Measurements from ENCODE around the gene TDRD6.

DNA sequence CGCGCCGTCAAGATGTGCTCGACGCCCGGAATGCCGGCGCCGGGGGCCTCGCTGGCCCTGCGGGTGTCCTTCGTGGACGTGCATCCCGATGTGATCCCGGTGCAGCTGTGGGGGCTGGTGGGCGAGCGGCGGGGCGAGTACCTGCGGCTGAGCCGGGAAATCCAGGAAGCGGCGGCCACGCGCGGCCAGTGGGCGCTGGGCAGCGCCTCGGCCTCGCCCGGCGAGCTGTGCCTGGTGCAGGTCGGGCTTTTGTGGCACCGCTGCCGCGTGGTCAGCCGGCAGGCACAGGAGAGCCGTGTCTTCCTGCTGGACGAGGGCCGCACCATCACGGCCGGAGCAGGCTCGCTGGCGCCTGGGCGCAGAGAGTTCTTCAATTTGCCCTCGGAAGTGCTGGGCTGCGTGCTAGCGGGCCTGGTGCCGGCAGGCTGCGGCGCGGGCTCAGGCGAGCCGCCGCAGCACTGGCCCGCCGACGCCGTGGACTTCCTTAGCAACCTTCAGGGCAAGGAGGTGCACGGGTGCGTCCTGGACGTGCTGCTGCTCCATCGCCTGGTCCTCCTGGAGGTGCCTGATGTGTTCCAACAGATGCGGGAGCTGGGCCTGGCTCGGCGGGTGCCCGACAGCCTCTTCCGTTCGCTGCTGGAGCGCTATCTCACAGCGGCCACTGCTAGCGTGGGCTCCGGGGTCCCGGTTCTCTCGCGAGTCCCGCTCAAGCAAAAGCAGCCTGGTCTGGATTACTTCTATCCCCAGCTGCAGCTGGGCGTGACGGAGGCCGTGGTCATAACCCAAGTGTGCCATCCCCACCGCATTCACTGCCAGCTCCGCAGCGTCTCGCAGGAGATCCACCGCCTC, 656 bp downstream of the TDRD6 start:
- TF ChIP-seq CTCF (IDR thresholded peaks at IDR 0.05): no peak
- TF ChIP-seq POLR2AphosphoS5 (IDR thresholded peaks at IDR 0.05): no peak
- TF ChIP-seq POLR2A (IDR thresholded peaks at IDR 0.05): no peak
- no peak for TF ChIP-seq EP300 (IDR thresholded peaks at IDR 0.05; ENCODE audit: low read depth)

Data from transverse colon (tissue), 4 donors.